Smooth muscle cell (in vitro differentiated cells): Measurements from ENCODE around the gene VGF. TPM values are rescaled to one million over a fixed set of nuclear protein-coding genes. Genes with fewer than 3 reads are reported as not detected.

Source experiments
- DNase-seq: peaks from one replicate; lab custom pipeline; 2025; ENCODE audit not compliant: unreplicated experiment; lab: John Stamatoyannopoulos, UW
- H2AFZ ChIP-seq: fragments of 200-600 bp; sonication (generic); 2 replicates; pipeline ENCODE4 v1.6.0; 2016; ENCODE audit warnings: antibody characterized with exemption, low read depth, mild to moderate bottlenecking
- H3F3A ChIP-seq: fragments of 200-600 bp; sonication (generic); 2 replicates; pipeline ENCODE4 v1.6.0; 2017; ENCODE audit warnings: antibody characterized with exemption, low read depth
- H3K27ac ChIP-seq: fragments of 200-600 bp; sonication (generic); 2 replicates; pipeline ENCODE4 v1.5.1; 2016; ENCODE audit warnings: low read depth, mild to moderate bottlenecking
- H3K27me3 ChIP-seq: fragments of 200-600 bp; sonication (generic); 2 replicates; pipeline ENCODE4 v1.6.1; 2016; ENCODE audit warnings: low read depth, mild to moderate bottlenecking
- H3K36me3 ChIP-seq: fragments of 200-600 bp; sonication (generic); 2 replicates; pipeline ENCODE4 v1.5.1; 2016; ENCODE audit warnings: low read depth
- H3K4me1 ChIP-seq: fragments of 200-600 bp; sonication (generic); 2 replicates; pipeline ENCODE4 v1.5.1; 2016; ENCODE audit warnings: low read depth
- H3K4me2 ChIP-seq: fragments of 200-600 bp; sonication (generic); 2 replicates; pipeline ENCODE4 v1.6.0; 2016; ENCODE audit warnings: mild to moderate bottlenecking
- H3K4me3 ChIP-seq: fragments of 200-600 bp; sonication (generic); 2 replicates; pipeline ENCODE4 v1.5.1; 2016; ENCODE audit warnings: mild to moderate bottlenecking
- H3K79me2 ChIP-seq: fragments of 200-600 bp; sonication (generic); 2 replicates; pipeline ENCODE4 v1.6.0; 2016; ENCODE audit warnings: low read depth, mild to moderate bottlenecking
- H3K9ac ChIP-seq: fragments of 200-600 bp; sonication (generic); 2 replicates; pipeline ENCODE4 v1.6.0; 2016; ENCODE audit warnings: low read depth
- H3K9me3 ChIP-seq: fragments of 200-600 bp; sonication (generic); replicated peaks from 2 replicates; pipeline ENCODE4 v1.5.1; 2016; ENCODE audit warnings: low read depth
- H4K20me1 ChIP-seq: fragments of 200-600 bp; sonication (generic); 2 replicates; pipeline ENCODE4 v1.6.0; 2016; ENCODE audit warnings: low read depth
- CTCF ChIP-seq: fragments of 200-600 bp; sonication (generic); IDR thresholded peaks from 2 replicates; pipeline ENCODE4 v1.5.1; 2017; ENCODE audit warnings: borderline replicate concordance, mild to moderate bottlenecking, antibody characterized with exemption; ENCODE audit not compliant: insufficient read depth, poor library complexity, severe bottlenecking
- WGBS: methylation state at CpG from one replicate; pipeline ENCODE4 v1.1.7; 2016; ENCODE audit warnings: low lambda C conversion rate; 5-methylcytosine and 5-hydroxymethylcytosine counted together
- polyA plus RNA-seq: library from polyadenylated mRNA; unstranded; fragments of >200 nt; fragmentation: Nextera tagmentation; extraction: Ambion mirVana; gene quantifications from 2 replicates; pipeline ENCODE4 v1.2.1, GENCODE V29; 2016
- total RNA-seq: library from RNA; depleted of rRNA; stranded (reverse); fragments of >200 nt; gene quantifications from 2 replicates; pipeline ENCODE4 v1.2.3, GENCODE V29; 2014

VGF gene
- total and polyA plus RNA-seq, 2 experiments from 2014 or later = 0.25 to 0.85 TPM

GRCh38 chr7:101210143-101210542 lies 44.8 kb upstream of the VGF start:
- no peak for TF ChIP-seq CTCF
- Histone ChIP-seq H4K20me1 (no peaks in the 10 kb centered on the region), H3K4me1 (no peaks in the 10 kb centered on the region), H3K9ac (no peak overlapping the region), H3K9me3 (no peaks in the 10 kb centered on the region), H3K36me3 (no peaks in the 10 kb centered on the region), H3K4me2 (no peak overlapping the region), H3K79me2 (no peaks in the 10 kb centered on the region), H2AFZ (no peak overlapping the region), H3F3A (no peaks in the 10 kb centered on the region), H3K4me3 (no peak overlapping the region), H3K27me3 (no peaks in the 10 kb centered on the region), H3K27ac (no peak overlapping the region)
- DNase-seq = no peak
- 97% methylated on average over 19 of the region's 19 CpGs for WGBS

DNA sequence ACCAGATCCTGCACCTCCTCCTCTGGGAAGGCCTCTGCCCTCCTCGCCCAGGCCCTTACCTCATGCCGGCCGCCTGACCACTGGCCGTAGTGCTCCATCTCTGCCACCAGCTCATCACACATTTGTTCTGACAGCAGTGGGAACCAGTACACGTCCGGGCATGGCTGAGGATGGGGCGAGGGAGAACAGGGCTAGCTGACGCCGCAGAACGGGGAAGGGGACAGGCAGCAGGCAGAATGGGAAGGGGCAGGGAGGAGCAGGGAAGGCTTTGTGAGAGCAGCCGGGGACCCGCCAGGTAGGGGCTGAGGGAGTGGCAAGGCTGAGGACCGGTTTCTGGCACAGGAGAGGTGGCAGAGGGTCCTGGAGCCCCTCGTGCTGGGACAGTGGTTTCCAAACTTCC lies 43.4 kb upstream of the VGF start:
- no peak overlapping the region for H3K9ac ChIP-seq
- H3K4me1 ChIP-seq = no peaks in the 10 kb centered on the region
- H3K9me3 ChIP-seq = no peaks in the 10 kb centered on the region
- H2AFZ ChIP-seq = no peak overlapping the region
- DNase-seq = no peak
- no peaks in the 10 kb centered on the region for H3K79me2 ChIP-seq
- H3K36me3 ChIP-seq = no peaks in the 10 kb centered on the region
- H3F3A ChIP-seq = no peaks in the 10 kb centered on the region
- H3K27me3 ChIP-seq = peaks cover 3% of the 10 kb centered on the region
- no peak overlapping the region for H3K4me2 ChIP-seq
- H4K20me1 ChIP-seq = no peaks in the 10 kb centered on the region
- 98% methylated on average over 14 of the region's 14 CpGs for WGBS
- no peak overlapping the region for H3K4me3 ChIP-seq
- H3K27ac ChIP-seq = no peak overlapping the region
- no peak for TF ChIP-seq CTCF

DNA sequence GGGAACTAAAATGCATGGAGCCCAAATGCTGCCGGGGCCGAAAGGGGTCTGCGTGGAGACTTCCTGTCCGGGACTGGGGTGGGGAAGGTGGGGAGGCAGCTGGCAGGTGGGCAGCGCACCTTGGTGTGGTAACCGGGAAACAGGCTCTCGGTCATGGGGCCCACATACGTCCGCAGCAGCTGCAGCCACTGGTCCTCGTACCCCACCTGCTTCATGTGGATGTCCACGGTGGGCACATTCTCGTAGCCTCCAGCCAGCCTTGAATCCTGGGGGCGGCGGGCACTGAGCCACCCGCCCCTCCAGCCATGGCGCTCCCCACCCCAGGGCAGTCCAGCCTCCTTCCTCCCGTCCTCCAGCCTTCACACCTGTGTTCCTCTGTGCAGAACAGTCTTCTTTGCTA lies 42.1 kb upstream of the VGF start:
- H3F3A ChIP-seq = no peaks in the 10 kb centered on the region
- H3K9me3 ChIP-seq = no peaks in the 10 kb centered on the region
- no peaks in the 10 kb centered on the region for H3K36me3 ChIP-seq
- TF ChIP-seq CTCF = no peak
- no peak overlapping the region for H3K27ac ChIP-seq
- no peak overlapping the region for H3K4me3 ChIP-seq
- H3K79me2 ChIP-seq = no peaks in the 10 kb centered on the region
- no peak overlapping the region for H2AFZ ChIP-seq
- no peak overlapping the region for H3K4me2 ChIP-seq
- H4K20me1 ChIP-seq = no peaks in the 10 kb centered on the region
- no peaks in the 10 kb centered on the region for H3K4me1 ChIP-seq
- DNase-seq = no peak
- 95% methylated on average over 14 of the region's 17 CpGs for WGBS
- no peak overlapping the region for H3K9ac ChIP-seq
- H3K27me3 ChIP-seq = peaks cover 16% of the 10 kb centered on the region

- H3K27ac ChIP-seq = no peak overlapping the region
Observed at GRCh38 chr7:101206665-101207042, 41.3 kb upstream of the VGF start.

More at GRCh38 chr7:101206665-101207042, 41.3 kb upstream of the VGF start:
- Histone ChIP-seq H3K4me1 (no peaks in the 10 kb centered on the region), H3K4me3 (no peak overlapping the region), H3F3A (no peaks in the 10 kb centered on the region), H3K9ac (no peak overlapping the region), H3K4me2 (no peak overlapping the region), H3K36me3 (no peaks in the 10 kb centered on the region), H3K27me3 (peaks cover 24% of the 10 kb centered on the region), H3K9me3 (no peaks in the 10 kb centered on the region), H4K20me1 (no peaks in the 10 kb centered on the region), H2AFZ (no peak overlapping the region), H3K79me2 (no peaks in the 10 kb centered on the region)
- no peak for TF ChIP-seq CTCF
- no peak for DNase-seq
- WGBS = 83% methylated on average over 19 of the region's 19 CpGs
